ENCODE results near the gene PCDHGC4. TPM values are rescaled to one million over a fixed set of nuclear protein-coding genes. Genes with fewer than 3 reads are reported as not detected.

The PCDHGC4 gene
- polyA plus RNA-seq, 1 experiment: 0.49 TPM

DNA sequence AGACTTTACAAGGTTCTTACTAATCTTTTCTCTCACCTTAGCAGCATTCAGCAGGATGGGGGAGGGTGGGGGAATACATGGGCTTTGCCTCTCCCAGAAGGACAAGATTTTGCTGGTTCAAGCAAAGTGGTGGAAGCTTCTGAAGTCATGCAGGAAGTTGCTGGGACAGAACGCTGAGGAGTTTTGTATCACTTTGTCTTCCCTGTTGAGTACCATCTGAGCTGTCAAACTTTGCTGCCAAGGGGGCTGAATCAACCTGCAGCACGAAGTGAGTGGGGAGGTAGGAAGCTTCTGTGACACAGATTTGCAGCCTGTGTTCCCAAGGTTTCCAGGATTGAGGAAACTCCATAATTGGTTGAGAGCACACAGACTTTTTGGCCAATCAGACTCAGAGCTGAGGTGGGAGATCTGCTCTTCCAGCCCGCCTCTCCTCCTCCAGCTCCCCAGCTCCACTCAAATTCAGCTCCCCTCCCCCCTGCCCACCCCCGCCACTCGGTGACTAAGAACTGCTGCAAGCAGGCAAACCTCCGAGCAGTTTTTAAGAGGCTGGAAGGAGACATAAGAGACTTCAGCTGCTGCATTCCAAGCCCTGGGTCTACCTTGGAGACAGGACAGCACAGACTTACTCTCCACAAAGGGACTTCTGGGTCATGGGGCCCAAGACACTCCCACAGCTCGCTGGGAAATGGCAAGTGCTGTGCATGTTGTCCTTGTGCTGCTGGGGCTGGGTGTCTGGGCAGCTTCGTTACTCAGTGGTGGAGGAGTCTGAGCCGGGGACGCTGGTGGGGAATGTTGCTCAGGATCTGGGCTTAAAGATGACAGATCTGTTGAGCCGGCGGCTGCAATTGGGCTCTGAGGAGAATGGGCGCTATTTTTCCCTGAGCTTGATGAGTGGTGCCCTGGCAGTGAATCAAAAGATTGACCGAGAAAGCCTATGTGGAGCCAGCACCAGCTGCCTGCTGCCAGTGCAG is 4.0 kb downstream of the PCDHGC4 start, which contains the start of gene PCDHGC5:
Gene PCDHGC5 (plus strand): TSS at position 491 of the 971 bp plus-strand sequence. CDS start 160 bp downstream, at position 651.
- Histone ChIP-seq H3K4me3 (ENCODE audit: low read depth, low read length) (no peak within 1 kb of the TSS), H3K27me3 (ENCODE audit: control insufficient read depth, insufficient read depth, low read length) (no peaks in the 10 kb centered on the region), H3K36me3 (ENCODE audit: control insufficient read depth, insufficient read depth, low read length) (peaks cover 17% of the 10 kb centered on the region)
- POLR2A ChIA-PET: interaction anchor here (0.5 to 1.0 kb wide), 5 partner anchors 10 to 83 kb away, joined by 3 to 7 read pairs (median 4); partner anchors contain the start of gene PCDHGC3
- TF ChIP-seq, protein P1, sequence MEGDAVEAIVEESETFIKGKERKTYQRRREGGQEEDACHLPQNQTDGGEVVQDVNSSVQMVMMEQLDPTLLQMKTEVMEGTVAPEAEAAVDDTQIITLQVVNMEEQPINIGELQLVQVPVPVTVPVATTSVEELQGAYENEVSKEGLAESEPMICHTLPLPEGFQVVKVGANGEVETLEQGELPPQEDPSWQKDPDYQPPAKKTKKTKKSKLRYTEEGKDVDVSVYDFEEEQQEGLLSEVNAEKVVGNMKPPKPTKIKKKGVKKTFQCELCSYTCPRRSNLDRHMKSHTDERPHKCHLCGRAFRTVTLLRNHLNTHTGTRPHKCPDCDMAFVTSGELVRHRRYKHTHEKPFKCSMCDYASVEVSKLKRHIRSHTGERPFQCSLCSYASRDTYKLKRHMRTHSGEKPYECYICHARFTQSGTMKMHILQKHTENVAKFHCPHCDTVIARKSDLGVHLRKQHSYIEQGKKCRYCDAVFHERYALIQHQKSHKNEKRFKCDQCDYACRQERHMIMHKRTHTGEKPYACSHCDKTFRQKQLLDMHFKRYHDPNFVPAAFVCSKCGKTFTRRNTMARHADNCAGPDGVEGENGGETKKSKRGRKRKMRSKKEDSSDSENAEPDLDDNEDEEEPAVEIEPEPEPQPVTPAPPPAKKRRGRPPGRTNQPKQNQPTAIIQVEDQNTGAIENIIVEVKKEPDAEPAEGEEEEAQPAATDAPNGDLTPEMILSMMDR (IDR thresholded peaks at IDR 0.05; ENCODE audit: insufficient read depth, low read depth, low read length): no peak
- CTCF ChIA-PET: interaction anchor here (0.9 to 2.0 kb wide), 8 partner anchors 11 to 75 kb away, joined by 3 to 11 read pairs (median 5); partner anchors contain the start of genes PCDHGA11 and PCDHGC3
- DNase-seq (ENCODE audit: low read depth): no peak

- Histone ChIP-seq H3K36me3 (ENCODE audit: control insufficient read depth, insufficient read depth, low read length) (peaks cover 17% of the 10 kb centered on the region), H3K27me3 (ENCODE audit: control insufficient read depth, insufficient read depth, low read length) (no peaks in the 10 kb centered on the region), H3K4me3 (ENCODE audit: low read depth, low read length) (no peak overlapping the region)
- no peak for DNase-seq (ENCODE audit: low read depth)
- TF ChIP-seq, protein P1 (IDR thresholded peaks at IDR 0.05; ENCODE audit: insufficient read depth, low read depth, low read length): no peak
- POLR2A ChIA-PET: interaction anchor here (0.6 kb wide), 1 partner anchor 32 kb away, joined by 4 read pairs; no protein-coding TSS in a partner anchor
- CTCF ChIA-PET: interaction anchor here (1.1 to 2.0 kb wide), 7 partner anchors 11 to 69 kb away, joined by 3 to 11 read pairs (median 6); partner anchors contain the start of gene PCDHGA11
Measured at GRCh38 chr5:141489841-141490240, 5.0 kb downstream of the PCDHGC4 start.

GRCh38 chr5:141490271-141490670 is 5.4 kb downstream of the PCDHGC4 start:
- TF ChIP-seq, protein P1 (IDR thresholded peaks at IDR 0.05; ENCODE audit: insufficient read depth, low read depth, low read length): no peak
- POLR2A ChIA-PET: interaction anchor here (0.6 kb wide), 1 partner anchor 31 kb away, joined by 4 read pairs; no protein-coding TSS in a partner anchor
- CTCF ChIA-PET: interaction anchor here (1.1 to 2.0 kb wide), 2 partner anchors 22 to 34 kb away, joined by 3 to 9 read pairs; no protein-coding TSS in a partner anchor
- no peak for DNase-seq (ENCODE audit: low read depth)
- Histone ChIP-seq H3K36me3 (ENCODE audit: control insufficient read depth, insufficient read depth, low read length) (peaks cover 17% of the 10 kb centered on the region), H3K4me3 (ENCODE audit: low read depth, low read length) (no peak overlapping the region), H3K27me3 (ENCODE audit: control insufficient read depth, insufficient read depth, low read length) (no peaks in the 10 kb centered on the region)

DNA sequence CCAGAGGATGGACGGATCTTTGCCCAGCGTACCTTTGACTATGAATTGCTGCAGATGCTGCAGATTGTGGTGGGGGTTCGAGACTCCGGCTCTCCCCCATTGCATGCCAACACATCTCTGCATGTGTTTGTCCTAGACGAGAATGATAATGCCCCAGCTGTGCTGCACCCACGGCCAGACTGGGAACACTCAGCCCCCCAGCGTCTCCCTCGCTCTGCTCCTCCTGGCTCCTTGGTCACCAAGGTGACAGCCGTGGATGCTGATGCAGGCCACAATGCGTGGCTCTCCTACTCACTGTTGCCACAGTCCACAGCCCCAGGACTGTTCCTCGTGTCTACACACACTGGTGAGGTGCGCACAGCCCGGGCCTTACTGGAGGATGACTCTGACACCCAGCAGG is 5.9 kb downstream of the PCDHGC4 start:
- H3K27me3 ChIP-seq (ENCODE audit: control insufficient read depth, insufficient read depth, low read length): no peaks in the 10 kb centered on the region
- CTCF ChIA-PET: interaction anchor here (1.1 kb wide), 1 partner anchor 21 kb away, joined by 3 read pairs; no protein-coding TSS in a partner anchor
- no peak for DNase-seq (ENCODE audit: low read depth)
- TF ChIP-seq, protein P1 (IDR thresholded peaks at IDR 0.05; ENCODE audit: insufficient read depth, low read depth, low read length): no peak
- no peak overlapping the region for H3K4me3 ChIP-seq (ENCODE audit: low read depth, low read length)
- POLR2A ChIA-PET: no interaction called here
- peaks cover 15% of the 10 kb centered on the region for H3K36me3 ChIP-seq (ENCODE audit: control insufficient read depth, insufficient read depth, low read length)

Data from BJ (cell line).